CD8-positive, alpha-beta memory T cell (primary cell): Measurements from ENCODE around the gene RAB4B. TPM values are rescaled to one million over a fixed set of nuclear protein-coding genes. Genes with fewer than 3 reads are reported as not detected.
"Not testable (repeated sequence)": the region's sequence is repeated elsewhere in the genome, so short reads cannot be mapped to it uniquely, and the experiment has no call there.

Source experiments
- CTCF ChIA-PET: fragments of 350-600 bp; sonication (Branson Sonifier 250); formaldehyde crosslinking; loops from one replicate; lab custom pipeline; 2021; ENCODE audit warnings: antibody characterized with exemption; lab: Charles Lee
- POLR2A ChIA-PET: fragments of 350-600 bp; sonication (Branson Sonifier 250); formaldehyde crosslinking; loops from one replicate; lab custom pipeline; 2021; ENCODE audit warnings: antibody characterized with exemption; lab: Charles Lee
- DNase-seq, 5 donors: peaks; one replicate each; pipeline versions ENCODE4 v3.0.0 to v3.0.0-alpha.2; 2020 to 2022; ENCODE audit warnings: mixed read lengths in 1 of 5
- H3K27ac ChIP-seq: one replicate; pipeline ENCODE4 v1.7.0; 2013; ENCODE audit warnings: low read depth, mild to moderate bottlenecking, low read length, moderate library complexity
- H3K27me3 ChIP-seq: 2 replicates; pipeline ENCODE4 v1.7.0; 2013; ENCODE audit warnings: low read length, mild to moderate bottlenecking; ENCODE audit not compliant: insufficient read depth, poor library complexity, severe bottlenecking
- H3K36me3 ChIP-seq: 2 replicates; pipeline ENCODE4 v1.7.0; 2013; ENCODE audit warnings: mild to moderate bottlenecking, low read length, moderate library complexity; ENCODE audit not compliant: insufficient read depth
- H3K4me1 ChIP-seq: 2 replicates; pipeline ENCODE4 v1.7.0; 2013; ENCODE audit warnings: mild to moderate bottlenecking, low read length, moderate library complexity; ENCODE audit not compliant: insufficient read depth
- H3K4me3 ChIP-seq: 2 replicates; pipeline ENCODE4 v1.7.0; 2013; ENCODE audit warnings: mild to moderate bottlenecking, low read length
- H3K9me3 ChIP-seq: 2 replicates; pipeline ENCODE4 v1.7.0; 2013; ENCODE audit warnings: mild to moderate bottlenecking, low read length
- H3K27ac Mint-ChIP-seq, 8 donors: one replicate each; pipeline ENCODE4 v1.8.0; 2020 to 2021; ENCODE audit warnings: mixed read lengths in 8 of 8, mild to moderate bottlenecking in 6 of 8, inconsistent platforms in 3 of 8, moderate library complexity in 3 of 8
- H3K27me3 Mint-ChIP-seq, 2 donors: one replicate each; pipeline ENCODE4 v1.8.0; 2020 to 2021; ENCODE audit warnings: mixed read lengths in 2 of 2, mild to moderate bottlenecking in 1 of 2, moderate library complexity in 1 of 2
- H3K36me3 Mint-ChIP-seq, 3 donors: one replicate each; pipeline ENCODE4 v1.8.0; 2020 to 2021; ENCODE audit warnings: mixed read lengths in 3 of 3, inconsistent platforms in 1 of 3, mild to moderate bottlenecking in 1 of 3
- H3K4me1 Mint-ChIP-seq, 3 donors: one replicate each; pipeline ENCODE4 v1.8.0; 2020 to 2021; ENCODE audit warnings: mixed read lengths in 3 of 3, inconsistent platforms in 1 of 3, mild to moderate bottlenecking in 1 of 3
- H3K4me3 Mint-ChIP-seq, 7 donors: one replicate each; pipeline ENCODE4 v1.8.0; 2020 to 2021; ENCODE audit warnings: mixed read lengths in 7 of 7, mild to moderate bottlenecking in 6 of 7, moderate library complexity in 4 of 7, inconsistent platforms in 2 of 7
- H3K9me3 Mint-ChIP-seq, 5 donors: one replicate each; pipeline ENCODE4 v1.8.0; 2020 to 2022; ENCODE audit warnings: mixed read lengths in 5 of 5, mild to moderate bottlenecking in 3 of 5, moderate library complexity in 2 of 5, inconsistent platforms in 1 of 5
- polyA plus RNA-seq: library from polyadenylated mRNA; unstranded; fragments of 300-500 nt; fragmentation: Illumina TruSeq; gene quantifications from one replicate; pipeline ENCODE4 v1.2.3, GENCODE V29; 2021
- total RNA-seq, 2 experiments: library from RNA; stranded (reverse); gene quantifications; one replicate each; pipeline ENCODE4 v1.2.3, GENCODE V29; 2021

The RAB4B gene
- total and polyA plus RNA-seq, 3 experiments from 2014 or later, result 24.2 to 95.2 (median 27.2) TPM

DNA sequence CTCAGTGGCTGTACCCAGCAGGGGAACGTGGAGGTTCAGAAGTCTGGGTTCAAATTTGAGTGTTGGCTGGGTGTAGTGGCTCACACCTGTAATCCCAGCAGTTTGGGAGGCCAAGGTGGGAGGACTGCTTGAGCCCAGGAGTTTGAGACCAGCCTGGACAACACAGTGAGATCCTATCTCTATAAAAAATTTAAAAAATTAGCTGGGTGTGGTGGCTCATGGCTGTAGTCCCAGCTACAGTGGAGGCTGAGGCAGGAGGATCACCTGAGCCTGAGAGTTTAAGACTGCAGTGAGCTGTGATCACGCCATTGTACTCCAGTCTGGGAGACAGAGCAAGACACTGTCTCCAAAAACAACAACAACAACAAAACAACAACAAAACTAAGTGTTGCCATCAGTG lies 6.1 kb downstream of the RAB4B start:
- H3K9me3 ChIP-seq, H3K27ac ChIP-seq, H3K36me3 ChIP-seq, H3K27me3 ChIP-seq, H3K27me3 Mint-ChIP-seq, H3K4me3 Mint-ChIP-seq, H3K9me3 Mint-ChIP-seq, CTCF ChIA-PET, DNase-seq, H3K4me3 ChIP-seq: not testable (repeated sequence)
- POLR2A ChIA-PET, result interaction anchor here (0.7 kb wide), 1 partner anchor 15 kb away, joined by 3 read pairs; the partner anchor contains the start of gene EGLN2
- H3K4me1 ChIP-seq, result peaks cover 11% of the 10 kb centered on the region
- Mint-ChIP-seq H3K27ac (peak overlapping the region in 2 of 8 donors; percentile 66 to 70), H3K4me1 (peaks cover 14 to 21% (median 15%) of the 10 kb centered on the region in 3 donors), H3K36me3 (peaks cover 0 to 61% (median 5%) of the 10 kb centered on the region in 3 donors)

DNA sequence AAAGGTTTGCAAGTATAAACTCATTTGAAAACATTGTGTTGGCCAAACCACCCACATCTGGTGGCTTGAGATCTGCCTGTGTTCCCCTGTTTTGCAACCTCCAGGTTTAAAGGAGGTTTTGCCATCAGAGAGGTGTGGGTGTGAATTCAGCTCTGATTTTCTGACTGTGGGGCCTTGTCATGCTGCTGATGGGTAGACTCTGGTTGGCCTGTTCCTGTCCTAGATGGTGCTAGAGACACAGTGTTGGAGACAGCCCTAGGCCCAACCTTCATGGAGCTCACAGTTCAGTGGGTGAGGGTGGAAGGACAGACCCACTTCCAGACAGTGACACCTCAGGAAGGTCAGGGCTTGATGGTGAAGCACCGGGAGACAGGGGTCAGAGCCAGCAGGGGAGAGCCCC lies 7.5 kb downstream of the RAB4B start:
- peak overlapping the region in 2 of 8 donors; percentile 74 to 90 for H3K27ac Mint-ChIP-seq
- peaks cover 9 to 10% (median 9%) of the 10 kb centered on the region in 3 donors for H3K4me1 Mint-ChIP-seq
- H3K27me3 Mint-ChIP-seq, result no peaks in the 10 kb centered on the region
- H3K9me3 Mint-ChIP-seq, result no peaks in the 10 kb centered on the region
- H3K4me3 ChIP-seq, result no peak overlapping the region
- no peak for DNase-seq
- H3K27ac ChIP-seq, result no peak overlapping the region
- ChIA-PET CTCF (no interaction called here), POLR2A (no interaction called here)
- no peaks in the 10 kb centered on the region for H3K4me1 ChIP-seq
- H3K36me3 ChIP-seq, result peaks cover 4% of the 10 kb centered on the region
- no peak overlapping the region for H3K4me3 Mint-ChIP-seq
- peaks cover 6 to 64% (median 9%) of the 10 kb centered on the region in 3 donors for H3K36me3 Mint-ChIP-seq
- no peaks in the 10 kb centered on the region for H3K9me3 ChIP-seq
- H3K27me3 ChIP-seq, result no peaks in the 10 kb centered on the region

DNA sequence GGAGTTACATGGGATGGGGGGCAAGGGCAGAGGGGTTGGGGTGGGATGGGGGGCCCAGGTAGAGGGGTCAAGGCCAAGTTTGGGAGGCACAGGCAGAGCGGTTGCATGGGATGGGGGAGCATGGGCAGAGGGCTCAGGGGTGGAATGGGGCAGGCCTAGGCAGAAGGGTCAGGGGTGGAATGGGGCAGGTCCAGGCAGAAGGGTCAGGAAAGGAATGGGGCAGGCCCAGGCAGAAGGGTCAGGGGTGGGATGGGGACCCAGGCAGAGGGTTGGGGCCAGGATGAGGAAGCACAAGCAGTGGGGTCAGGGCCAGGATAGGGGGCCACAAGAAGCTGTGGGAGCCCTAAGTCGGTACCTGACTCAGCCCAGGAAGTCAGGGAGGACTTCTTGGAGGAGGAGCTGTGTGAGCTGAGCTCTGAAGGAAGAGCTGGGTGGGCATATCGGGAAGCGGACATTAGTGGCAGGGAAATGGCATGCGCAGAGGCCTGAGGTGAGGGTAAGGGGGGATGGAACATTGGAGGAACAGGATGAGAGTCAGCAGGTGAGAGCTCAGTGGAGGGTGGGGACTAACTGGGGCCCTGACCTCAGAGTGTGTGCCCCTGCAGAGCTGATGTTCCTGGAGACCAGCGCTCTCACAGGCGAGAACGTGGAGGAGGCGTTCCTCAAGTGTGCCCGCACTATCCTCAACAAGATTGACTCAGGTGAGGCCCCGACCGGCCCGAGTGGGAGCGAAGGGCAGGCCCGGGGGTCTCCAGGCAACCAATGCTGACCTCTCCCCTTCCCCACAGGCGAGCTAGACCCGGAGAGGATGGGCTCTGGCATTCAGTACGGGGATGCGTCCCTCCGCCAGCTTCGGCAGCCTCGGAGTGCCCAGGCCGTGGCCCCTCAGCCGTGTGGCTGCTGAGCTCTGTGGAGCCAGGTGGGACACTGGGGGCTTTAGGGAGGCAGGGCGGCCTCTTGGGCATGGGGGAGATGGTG lies 8.3 kb downstream of the RAB4B start:
- POLR2A ChIA-PET, result interaction anchor here (0.5 to 1.2 kb wide), 2 partner anchors 8 kb away, joined by 3 to 4 read pairs; partner anchors contain the start of gene RAB4B
- H3K36me3 Mint-ChIP-seq, result peaks cover 6 to 63% (median 8%) of the 10 kb centered on the region in 3 donors
- no peak overlapping the region for H3K27ac ChIP-seq
- peak overlapping the region in 5 of 8 donors; percentile 58 to 74 (median 71) for H3K27ac Mint-ChIP-seq
- no peak overlapping the region for H3K4me3 Mint-ChIP-seq
- H3K27me3 Mint-ChIP-seq, result no peaks in the 10 kb centered on the region
- CTCF ChIA-PET, result interaction anchor here (0.7 to 3.2 kb wide), 3 partner anchors 8 to 32 kb away, joined by 3 to 14 read pairs (median 5); partner anchors contain the start of genes MIA and RAB4B
- H3K4me1 Mint-ChIP-seq, result peaks cover 5 to 7% (median 7%) of the 10 kb centered on the region in 3 donors
- H3K9me3 ChIP-seq, result no peaks in the 10 kb centered on the region
- H3K27me3 ChIP-seq, result no peaks in the 10 kb centered on the region
- H3K9me3 Mint-ChIP-seq, result no peaks in the 10 kb centered on the region
- DNase-seq, result no peak
- peaks cover 4% of the 10 kb centered on the region for H3K36me3 ChIP-seq
- H3K4me3 ChIP-seq, result no peak overlapping the region
- no peaks in the 10 kb centered on the region for H3K4me1 ChIP-seq

DNA sequence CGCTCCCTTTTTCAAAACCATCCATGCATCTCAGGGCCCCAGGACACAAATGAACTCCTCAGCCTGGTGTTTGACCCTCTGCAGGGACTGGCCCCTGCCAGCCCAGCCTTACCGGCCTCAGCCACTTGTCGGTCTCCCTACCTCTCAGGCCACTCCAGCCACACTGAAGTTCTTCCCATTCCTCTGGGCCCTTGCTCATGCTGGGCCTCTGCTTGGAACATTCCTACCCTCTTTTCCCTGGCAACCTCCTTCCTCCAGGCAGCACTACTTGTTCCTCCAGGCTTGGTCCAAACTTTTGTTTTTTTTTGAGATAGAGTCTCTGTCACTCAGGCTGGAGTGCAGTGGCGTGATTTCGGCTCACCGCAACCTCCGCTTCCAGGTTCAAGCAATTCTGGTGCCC lies 13.3 kb downstream of the RAB4B start:
- H3K9me3 Mint-ChIP-seq, result no peaks in the 10 kb centered on the region

DNA sequence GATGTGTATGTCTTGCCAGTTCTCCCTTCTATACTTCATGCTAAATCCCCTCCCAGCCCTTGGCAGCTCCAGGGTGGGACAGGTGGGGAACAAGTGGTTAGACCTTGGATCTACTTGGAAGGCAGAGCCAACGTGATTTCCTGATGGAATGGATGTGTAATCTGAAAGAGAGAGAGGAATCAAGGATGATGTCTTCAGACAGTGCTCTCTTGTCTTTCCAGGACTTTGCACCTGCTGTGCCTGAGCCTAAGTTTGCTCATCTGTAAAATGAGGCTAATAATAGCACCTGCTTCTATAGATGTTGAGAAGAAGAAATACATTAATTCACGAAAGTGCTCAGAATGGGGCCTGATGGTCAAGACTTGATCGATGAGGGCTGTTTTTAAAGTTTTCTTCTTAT lies 13.9 kb downstream of the RAB4B start:
- Mint-ChIP-seq H3K4me1 (peaks cover 6 to 10% (median 9%) of the 10 kb centered on the region in 3 donors), H3K27me3 (no peaks in the 10 kb centered on the region), H3K27ac (peak overlapping the region in 7 of 8 donors; percentile 8 to 87 (median 72)), H3K36me3 (peaks cover 6 to 48% (median 9%) of the 10 kb centered on the region in 3 donors), H3K9me3 (no peaks in the 10 kb centered on the region), H3K4me3 (peak overlapping the region in 1 of 7 donors; percentile 40)
- DNase-seq, result no peak
- Histone ChIP-seq H3K27ac (no peak overlapping the region), H3K9me3 (no peaks in the 10 kb centered on the region), H3K4me3 (no peak overlapping the region), H3K27me3 (no peaks in the 10 kb centered on the region), H3K4me1 (no peaks in the 10 kb centered on the region), H3K36me3 (no peaks in the 10 kb centered on the region)
- ChIA-PET POLR2A (no interaction called here), CTCF (interaction anchor here (1.0 to 1.1 kb wide), 2 partner anchors 13 to 15 kb away, joined by 3 read pairs; no protein-coding TSS in a partner anchor)

More for the DNA sequence above, 13.3 kb downstream of the RAB4B start:
- Mint-ChIP-seq H3K4me1 (peaks cover 6 to 10% (median 9%) of the 10 kb centered on the region in 3 donors), H3K4me3 (no peak overlapping the region), H3K27ac (peak overlapping the region in 2 of 8 donors; percentile 47 to 83), H3K36me3 (peaks cover 6 to 52% (median 9%) of the 10 kb centered on the region in 3 donors), H3K27me3 (no peaks in the 10 kb centered on the region)
- Histone ChIP-seq H3K27ac (no peak overlapping the region), H3K27me3 (no peaks in the 10 kb centered on the region), H3K4me1 (no peaks in the 10 kb centered on the region), H3K9me3 (no peaks in the 10 kb centered on the region), H3K4me3 (no peak overlapping the region), H3K36me3 (no peaks in the 10 kb centered on the region)
- ChIA-PET CTCF (interaction anchor here (1.1 kb wide), 1 partner anchor 14 kb away, joined by 3 read pairs; no protein-coding TSS in a partner anchor), POLR2A (no interaction called here)
- DNase-seq, result no peak

DNA sequence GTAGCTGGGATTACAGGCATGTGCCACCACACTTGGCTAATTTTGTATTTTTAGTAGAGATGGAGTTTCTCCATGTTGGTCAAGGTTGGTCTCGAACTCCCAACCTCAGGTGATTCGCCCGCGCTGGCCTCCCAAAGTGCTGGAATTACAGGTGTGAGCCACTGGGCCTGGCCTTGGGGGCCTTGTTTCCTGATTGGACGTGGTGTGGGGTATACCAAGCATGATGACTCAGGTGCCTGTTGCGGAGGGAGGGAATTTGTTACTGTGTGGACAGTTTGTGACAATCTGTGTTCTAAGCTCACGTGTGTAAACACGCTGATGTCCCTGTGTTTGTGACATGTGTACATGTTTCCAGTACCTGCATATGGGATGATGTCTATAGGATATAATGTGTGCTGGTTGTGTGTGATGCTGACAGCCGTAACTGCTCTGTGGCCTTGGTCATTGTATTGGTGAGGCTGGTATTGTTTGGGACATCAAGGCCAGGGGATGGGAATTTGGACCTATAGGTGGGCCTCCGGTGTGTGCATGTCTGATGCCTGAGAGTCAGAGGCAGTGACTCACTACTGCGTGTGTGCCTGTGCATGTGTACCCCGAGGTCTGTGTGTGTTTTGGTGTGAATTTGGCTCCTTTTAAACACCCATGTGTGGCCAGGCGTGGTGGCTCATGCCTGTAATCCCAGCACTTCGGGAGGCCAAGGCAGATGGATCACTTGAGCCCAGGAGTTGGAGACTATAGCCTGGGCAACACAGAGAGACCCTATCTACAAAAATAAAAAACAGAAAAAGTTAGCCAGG lies 19.3 kb downstream of the RAB4B start:
- Histone ChIP-seq H3K27ac (peak overlapping the region; percentile 93), H3K4me1 (peaks cover 33% of the 10 kb centered on the region), H3K36me3 (peaks cover 8% of the 10 kb centered on the region), H3K4me3 (no peak overlapping the region), H3K27me3 (no peaks in the 10 kb centered on the region), H3K9me3 (no peaks in the 10 kb centered on the region)
- Mint-ChIP-seq H3K4me1 (peaks cover 27 to 42% (median 34%) of the 10 kb centered on the region in 3 donors), H3K9me3 (no peaks in the 10 kb centered on the region), H3K36me3 (peaks cover 0 to 48% (median 1%) of the 10 kb centered on the region in 3 donors), H3K27me3 (no peaks in the 10 kb centered on the region), H3K4me3 (peak overlapping the region; percentile 90 to 99 (median 97)), H3K27ac (peak overlapping the region; percentile 79 to 100 (median 100))
- no peak for DNase-seq
- ChIA-PET CTCF (interaction anchor here (1.4 to 3.1 kb wide), 6 partner anchors 10 to 47 kb away, joined by 3 to 38 read pairs (median 9); partner anchors contain the start of genes ACTMAP, RAB4B and SNRPA), POLR2A (interaction anchor here (1.4 to 3.9 kb wide), 5 partner anchors 9 to 46 kb away, joined by 3 to 72 read pairs (median 6); partner anchors contain the start of genes ACTMAP, RAB4B and SNRPA)
